Measurements from ENCODE around the gene PROCA1. TPM values are rescaled to one million over a fixed set of nuclear protein-coding genes. Genes with fewer than 3 reads are reported as not detected.
A peak's percentile ranks its signal among the peaks of the same experiment; 100 is the strongest.

The PROCA1 gene
- total RNA-seq, 4 donors from 2014 or later = 0.36 to 6.2 TPM; not detected in 2

DNA sequence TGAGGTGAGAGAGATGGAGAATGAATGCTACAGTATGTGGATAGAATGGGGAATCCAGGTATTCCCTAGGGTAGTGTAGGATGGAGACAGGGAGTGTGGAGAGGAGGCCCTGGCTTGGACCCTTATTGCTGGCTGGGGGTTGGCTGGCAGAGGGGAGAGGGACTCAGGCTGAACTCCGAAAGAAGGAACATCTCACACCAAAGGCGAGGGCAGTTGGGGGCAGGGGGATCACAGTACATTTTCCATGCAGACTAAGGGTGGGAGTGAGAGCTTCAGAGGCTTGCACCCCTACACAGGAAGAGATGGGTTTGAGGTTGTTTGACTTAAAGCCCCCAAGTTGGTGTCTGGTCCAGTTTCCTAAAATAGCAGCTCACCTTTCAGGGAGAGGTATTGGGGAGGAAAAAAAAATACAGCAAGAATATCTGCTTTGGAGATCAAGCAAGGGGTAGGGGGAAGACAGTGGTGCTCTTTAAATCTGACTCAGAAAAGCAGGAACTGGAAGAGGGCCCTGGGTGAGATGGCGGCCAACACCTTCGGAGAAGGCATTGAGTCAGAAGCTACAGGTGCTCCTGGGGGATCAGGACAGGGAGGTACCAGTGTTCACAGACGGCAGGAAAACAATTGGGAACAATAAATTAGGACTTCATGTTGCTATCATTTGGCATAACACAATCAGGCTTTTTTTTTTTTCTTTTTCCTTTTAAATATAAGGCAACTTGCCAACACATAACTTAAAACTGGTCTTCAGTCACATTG is 44.5 kb upstream of the PROCA1 start:
- no peak overlapping the region for H3K4me3 ChIP-seq
- 60% methylated on average over 5 of the region's 5 CpGs for WGBS
- no peaks in the 10 kb centered on the region for H3K9me3 ChIP-seq
- peaks cover 34% of the 10 kb centered on the region for H3K36me3 ChIP-seq
- H3K27ac ChIP-seq = no peak overlapping the region
- H3K4me1 ChIP-seq = peaks cover 5% of the 10 kb centered on the region
- DNase-seq (ENCODE audit: low spot score in 2 of 2) = no peak
- H3K27me3 ChIP-seq = no peaks in the 10 kb centered on the region
- TF ChIP-seq, protein P1, sequence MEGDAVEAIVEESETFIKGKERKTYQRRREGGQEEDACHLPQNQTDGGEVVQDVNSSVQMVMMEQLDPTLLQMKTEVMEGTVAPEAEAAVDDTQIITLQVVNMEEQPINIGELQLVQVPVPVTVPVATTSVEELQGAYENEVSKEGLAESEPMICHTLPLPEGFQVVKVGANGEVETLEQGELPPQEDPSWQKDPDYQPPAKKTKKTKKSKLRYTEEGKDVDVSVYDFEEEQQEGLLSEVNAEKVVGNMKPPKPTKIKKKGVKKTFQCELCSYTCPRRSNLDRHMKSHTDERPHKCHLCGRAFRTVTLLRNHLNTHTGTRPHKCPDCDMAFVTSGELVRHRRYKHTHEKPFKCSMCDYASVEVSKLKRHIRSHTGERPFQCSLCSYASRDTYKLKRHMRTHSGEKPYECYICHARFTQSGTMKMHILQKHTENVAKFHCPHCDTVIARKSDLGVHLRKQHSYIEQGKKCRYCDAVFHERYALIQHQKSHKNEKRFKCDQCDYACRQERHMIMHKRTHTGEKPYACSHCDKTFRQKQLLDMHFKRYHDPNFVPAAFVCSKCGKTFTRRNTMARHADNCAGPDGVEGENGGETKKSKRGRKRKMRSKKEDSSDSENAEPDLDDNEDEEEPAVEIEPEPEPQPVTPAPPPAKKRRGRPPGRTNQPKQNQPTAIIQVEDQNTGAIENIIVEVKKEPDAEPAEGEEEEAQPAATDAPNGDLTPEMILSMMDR (IDR thresholded peaks at IDR 0.05) = no peak
- no peak for TF ChIP-seq POLR2AphosphoS5 (IDR thresholded peaks at IDR 0.05)
- no peak for TF ChIP-seq EP300 (IDR thresholded peaks at IDR 0.05)
- no peak for TF ChIP-seq POLR2A (IDR thresholded peaks at IDR 0.05)

DNA sequence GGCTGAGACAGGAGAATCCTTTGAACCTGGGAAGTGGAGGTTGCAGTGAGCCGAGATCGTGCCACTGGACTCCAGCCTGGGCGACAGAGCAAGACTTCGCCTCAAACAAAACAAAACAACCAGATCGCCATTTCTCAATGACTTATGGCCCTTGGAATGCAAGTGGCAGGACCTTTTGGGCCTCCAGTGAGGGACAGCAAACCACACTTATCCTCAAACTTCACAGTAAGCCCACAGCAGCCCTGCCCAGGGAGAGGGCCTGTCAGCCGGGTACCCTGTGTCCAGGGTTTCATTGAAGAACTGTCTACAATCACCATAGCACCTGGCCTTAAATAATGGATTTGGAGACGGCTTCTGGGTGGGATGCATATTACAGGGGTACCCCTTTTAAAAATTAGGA is 43.8 kb upstream of the PROCA1 start:
- no peak overlapping the region for H3K4me3 ChIP-seq
- no peaks in the 10 kb centered on the region for H3K9me3 ChIP-seq
- peaks cover 2% of the 10 kb centered on the region for H3K4me1 ChIP-seq
- no peaks in the 10 kb centered on the region for H3K27me3 ChIP-seq
- TF ChIP-seq POLR2A (IDR thresholded peaks at IDR 0.05) = no peak
- TF ChIP-seq, protein P1 (IDR thresholded peaks at IDR 0.05) = no peak
- no peak for TF ChIP-seq EP300 (IDR thresholded peaks at IDR 0.05)
- TF ChIP-seq POLR2AphosphoS5 (IDR thresholded peaks at IDR 0.05) = no peak
- H3K36me3 ChIP-seq = peaks cover 34% of the 10 kb centered on the region
- 81% methylated on average over 7 of the region's 7 CpGs for WGBS
- no peak overlapping the region for H3K27ac ChIP-seq
- no peak for DNase-seq (ENCODE audit: low spot score in 2 of 2)

DNA sequence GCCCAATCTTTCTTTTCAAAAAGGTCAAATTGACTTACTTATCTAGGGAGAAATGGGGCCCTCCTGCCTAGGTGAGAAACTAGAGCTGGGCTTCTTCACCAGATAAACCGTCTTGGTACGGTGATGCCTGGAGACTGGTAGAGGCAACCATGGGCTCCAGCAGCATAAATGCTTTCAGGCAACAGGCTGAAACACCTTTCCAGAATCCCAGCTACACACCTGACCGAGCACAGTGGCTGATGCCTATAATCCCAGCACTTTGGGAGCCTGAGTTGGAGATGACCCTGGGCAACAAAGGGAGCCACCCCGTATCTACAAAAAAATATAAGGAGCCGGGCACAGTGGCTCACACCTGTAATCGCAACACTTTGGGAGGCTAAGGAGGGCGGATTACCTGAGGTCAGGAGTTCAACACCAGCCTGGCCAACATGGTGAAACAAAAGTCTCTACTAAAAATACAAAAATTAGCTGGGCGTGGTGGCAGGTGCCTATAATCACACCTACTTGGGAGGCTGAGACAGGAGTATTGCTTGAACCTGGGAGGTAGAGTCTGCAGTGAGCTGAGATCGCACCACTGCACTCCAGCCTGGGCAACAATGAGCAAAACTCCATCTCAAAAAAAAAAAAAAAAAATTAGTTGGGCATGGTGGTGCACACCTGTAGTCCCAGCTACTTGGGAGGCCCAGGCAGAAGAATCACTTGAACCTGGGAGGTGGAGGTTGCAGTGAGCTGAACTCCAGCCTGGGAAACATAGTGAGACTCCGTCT is 40.1 kb upstream of the PROCA1 start:
- DNase-seq (ENCODE audit: low spot score in 2 of 2) = no peak
- WGBS = 90% methylated on average over 9 of the region's 10 CpGs
- H3K9me3 ChIP-seq = no peaks in the 10 kb centered on the region
- H3K27ac ChIP-seq = no peak overlapping the region
- H3K4me3 ChIP-seq = no peak overlapping the region
- H3K4me1 ChIP-seq = peaks cover 32% of the 10 kb centered on the region
- H3K27me3 ChIP-seq = no peaks in the 10 kb centered on the region
- TF ChIP-seq, protein P1 (IDR thresholded peaks at IDR 0.05) = no peak
- TF ChIP-seq POLR2A (IDR thresholded peaks at IDR 0.05) = no peak
- no peak for TF ChIP-seq POLR2AphosphoS5 (IDR thresholded peaks at IDR 0.05)
- peaks cover 23% of the 10 kb centered on the region for H3K36me3 ChIP-seq

DNA sequence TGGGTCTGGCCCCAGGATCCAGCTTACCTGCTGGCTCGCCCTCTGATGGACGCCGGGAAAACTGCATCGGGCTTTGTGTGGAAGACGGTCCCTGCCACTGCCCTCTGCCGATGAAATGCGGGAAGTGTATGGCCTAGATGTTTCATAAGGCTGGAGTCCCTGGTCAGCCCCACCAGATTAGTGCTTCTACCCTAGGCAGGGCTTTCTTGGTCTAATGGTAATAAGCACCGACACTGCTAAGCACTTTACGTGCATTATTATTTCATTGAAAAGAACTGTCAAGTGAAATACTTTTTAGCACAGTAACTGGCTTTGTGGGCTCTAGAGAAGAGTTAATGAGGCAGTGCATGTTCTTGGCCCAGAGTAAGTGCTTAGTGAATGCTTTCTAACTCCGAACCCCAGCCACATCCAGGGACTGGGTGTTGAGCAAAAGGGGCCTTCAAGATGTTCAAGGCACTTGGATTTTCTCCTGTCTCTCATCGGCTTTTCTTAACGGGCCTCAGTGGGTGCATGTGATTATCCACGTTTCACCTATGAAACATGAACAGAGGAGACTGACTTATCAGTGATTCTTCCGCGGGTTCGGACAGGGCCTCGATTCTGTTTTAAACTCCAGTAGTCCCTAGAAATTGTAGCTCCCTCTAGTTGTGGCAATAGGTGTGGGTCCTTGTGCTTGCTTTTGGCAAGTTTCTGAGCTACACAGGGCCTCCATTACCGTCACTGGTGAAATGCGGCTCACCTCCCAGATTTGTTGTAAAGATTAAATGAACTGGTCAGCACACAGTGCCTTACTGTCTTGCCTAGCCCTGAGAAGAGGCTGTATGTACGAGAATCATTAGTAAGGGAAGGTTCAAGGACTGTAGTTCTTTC is 38.7 kb upstream of the PROCA1 start:
- Histone ChIP-seq H3K27me3 (no peaks in the 10 kb centered on the region), H3K9me3 (no peaks in the 10 kb centered on the region), H3K4me3 (no peak overlapping the region), H3K27ac (no peak overlapping the region), H3K4me1 (peaks cover 45% of the 10 kb centered on the region), H3K36me3 (peaks cover 23% of the 10 kb centered on the region)
- peak in 2 of 3 donors; percentile 64 to 80 for TF ChIP-seq POLR2AphosphoS5 (IDR thresholded peaks at IDR 0.05)
- TF ChIP-seq POLR2A (IDR thresholded peaks at IDR 0.05) = no peak
- no peak for TF ChIP-seq EP300 (IDR thresholded peaks at IDR 0.05)
- TF ChIP-seq, protein P1 (IDR thresholded peaks at IDR 0.05) = peak; percentile 100
- peak; percentile 95 to 97 for DNase-seq (ENCODE audit: low spot score in 2 of 2)
- 33% methylated on average over 20 of the region's 20 CpGs for WGBS

Measured in suprapubic skin (tissue), 4 donors.